ENCODE results near the gene MTIF3.

GRCh38 chr13:27403727-27404385 lies 46.5 kb downstream of the MTIF3 start:
- TF ChIP-seq, protein P1, sequence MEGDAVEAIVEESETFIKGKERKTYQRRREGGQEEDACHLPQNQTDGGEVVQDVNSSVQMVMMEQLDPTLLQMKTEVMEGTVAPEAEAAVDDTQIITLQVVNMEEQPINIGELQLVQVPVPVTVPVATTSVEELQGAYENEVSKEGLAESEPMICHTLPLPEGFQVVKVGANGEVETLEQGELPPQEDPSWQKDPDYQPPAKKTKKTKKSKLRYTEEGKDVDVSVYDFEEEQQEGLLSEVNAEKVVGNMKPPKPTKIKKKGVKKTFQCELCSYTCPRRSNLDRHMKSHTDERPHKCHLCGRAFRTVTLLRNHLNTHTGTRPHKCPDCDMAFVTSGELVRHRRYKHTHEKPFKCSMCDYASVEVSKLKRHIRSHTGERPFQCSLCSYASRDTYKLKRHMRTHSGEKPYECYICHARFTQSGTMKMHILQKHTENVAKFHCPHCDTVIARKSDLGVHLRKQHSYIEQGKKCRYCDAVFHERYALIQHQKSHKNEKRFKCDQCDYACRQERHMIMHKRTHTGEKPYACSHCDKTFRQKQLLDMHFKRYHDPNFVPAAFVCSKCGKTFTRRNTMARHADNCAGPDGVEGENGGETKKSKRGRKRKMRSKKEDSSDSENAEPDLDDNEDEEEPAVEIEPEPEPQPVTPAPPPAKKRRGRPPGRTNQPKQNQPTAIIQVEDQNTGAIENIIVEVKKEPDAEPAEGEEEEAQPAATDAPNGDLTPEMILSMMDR (IDR thresholded peaks at IDR 0.05; ENCODE audit: insufficient read depth, low read length, poor library complexity, severe bottlenecking): no peak
- TF ChIP-seq EZH2phosphoT487 (conservative IDR thresholded peaks at IDR 0.05; ENCODE audit: low read length): no peak
